ENCODE measurements around the gene GPR148. TPM values are rescaled to one million over a fixed set of nuclear protein-coding genes. Genes with fewer than 3 reads are reported as not detected.
"Not testable (repeated sequence)": the region's sequence is repeated elsewhere in the genome, so short reads cannot be mapped to it uniquely, and the experiment has no call there.

Gene GPR148
- total and polyA plus RNA-seq, 2 of the 8 experiments (the other 6 are each of a cell fraction or from before 2014, with no cell fraction given): 0.05 TPM; not detected in 1

GRCh38 chr2:130732257-130732656, 3.4 kb downstream of the GPR148 start:
- H4K5ac ChIP-seq (ENCODE audit: insufficient read length, low read depth, low read length); H3K79me1 ChIP-seq (ENCODE audit: low read depth, low read length); H3K27me3 ChIP-seq (replicated peaks in 1 of 4; ENCODE audit: control insufficient read depth in 3 of 4, extremely low read depth in 1 of 4, insufficient read depth in 3 of 4, low read length in 3 of 4); H3K14ac ChIP-seq (ENCODE audit: insufficient read length); H3K4me1 ChIP-seq (replicated peaks in 1 of 4; ENCODE audit: control insufficient read depth in 3 of 4, insufficient read depth in 4 of 4, low read length in 3 of 4); H3K9ac ChIP-seq (replicated peaks in 1 of 4; ENCODE audit: extremely low read depth in 1 of 4, low read depth in 3 of 4, low read length in 3 of 4); H2AFZ ChIP-seq (ENCODE audit: low read length); POLR2A ChIA-PET (ENCODE audit: partially characterized antibody); H3K27ac ChIP-seq (ENCODE audit: low read depth, low read length); H2AK5ac ChIP-seq (ENCODE audit: low read depth, low read length); H4K8ac ChIP-seq (ENCODE audit: extremely low read depth, insufficient read depth, low read length); H3K9me3 ChIP-seq (ENCODE audit: insufficient read depth in 2 of 2, low read depth in 1 of 2, low read length in 1 of 2); H2BK120ac ChIP-seq (replicated peaks; ENCODE audit: low read depth, low read length); H2BK12ac ChIP-seq (ENCODE audit: low read depth, low read length); H2BK20ac ChIP-seq (ENCODE audit: low read length); CTCF ChIA-PET (ENCODE audit: partially characterized antibody); H3K4me2 ChIP-seq (ENCODE audit: insufficient read depth in 1 of 2, low read depth in 2 of 2, low read length in 2 of 2); H2BK5ac ChIP-seq (ENCODE audit: low read depth, low read length); H3K23ac ChIP-seq (ENCODE audit: insufficient read length); H3K4me3 ChIP-seq (ENCODE audit: extremely low read depth in 1 of 4, insufficient read depth in 2 of 4, low read depth in 3 of 4, low read length in 4 of 4); H4K91ac ChIP-seq (replicated peaks; ENCODE audit: insufficient read length, low read length); H3K4ac ChIP-seq (replicated peaks; ENCODE audit: insufficient read length, low read depth, low read length); H3K79me2 ChIP-seq (ENCODE audit: control insufficient read depth in 1 of 2, insufficient read depth in 2 of 2, low read length in 2 of 2); H4K20me1 ChIP-seq (replicated peaks in 1 of 2; ENCODE audit: control insufficient read depth in 1 of 2, insufficient read depth in 2 of 2, low read length in 2 of 2); FAIRE-seq; H3K18ac ChIP-seq (ENCODE audit: extremely low read depth, low read length); H2BK15ac ChIP-seq (ENCODE audit: low read length); DNase-seq (ENCODE audit: low read depth in 1 of 2, low spot score in 2 of 2); H3K23me2 ChIP-seq (ENCODE audit: low read depth, low read length); H3K36me3 ChIP-seq (ENCODE audit: control insufficient read depth in 2 of 4, insufficient read depth in 4 of 4, low read length in 3 of 4); H3K56ac ChIP-seq (replicated peaks; ENCODE audit: insufficient read length, low read depth, low read length): not testable (repeated sequence)
- WGBS, 2 experiments (ENCODE audit: extremely low coverage in 1 of 2, insufficient coverage in 1 of 2, insufficient read length in 1 of 2, insufficient replicate concordance in 2 of 2, low coverage in 1 of 2, low lambda C conversion rate in 2 of 2, missing lambda C conversion rate in 1 of 2): 89% methylated on average over 11 of the region's 11 CpGs; no CpG with 5 or more reads in 1 of the 2 experiments

Measured in H1 (cell line).